Measurements from ENCODE around the gene HELZ2.

Gene HELZ2

DNA sequence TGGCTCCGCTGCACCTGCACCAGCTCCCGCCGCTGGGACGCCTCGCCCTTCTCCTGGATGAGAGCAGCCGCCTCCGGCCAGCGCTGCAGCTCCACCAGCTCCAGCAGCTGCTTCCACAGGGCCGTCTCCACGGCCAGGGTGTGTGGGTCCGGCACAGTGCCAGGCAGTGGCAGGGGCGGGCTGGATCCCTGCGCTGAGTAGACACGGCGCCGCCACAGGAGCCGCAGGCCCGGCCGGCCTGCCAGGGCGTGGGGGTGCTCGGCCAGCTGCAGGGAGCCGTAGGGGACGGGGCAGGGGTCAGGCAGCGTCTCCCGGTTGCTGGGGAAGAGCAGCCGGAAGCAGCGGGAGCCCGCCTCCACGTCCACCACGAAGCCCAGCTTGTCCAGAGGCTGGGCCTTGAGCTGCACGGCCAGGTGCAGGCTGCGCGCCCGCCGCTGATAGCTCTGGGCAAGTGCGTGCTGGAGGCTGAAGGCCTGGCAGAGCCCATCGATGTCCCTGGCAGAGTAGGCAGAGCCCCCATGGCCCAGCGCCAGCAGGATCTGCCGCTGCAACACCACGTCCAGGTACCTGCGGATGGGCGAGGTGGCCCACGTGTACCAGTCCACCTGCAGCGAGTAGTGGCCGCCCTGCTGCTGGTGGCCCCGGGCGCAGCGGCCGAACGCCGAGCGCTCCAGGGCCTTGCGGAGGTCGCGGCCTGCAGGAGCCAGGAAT lies 10.7 kb downstream of the HELZ2 start:
- DNase-seq: no peak

DNA sequence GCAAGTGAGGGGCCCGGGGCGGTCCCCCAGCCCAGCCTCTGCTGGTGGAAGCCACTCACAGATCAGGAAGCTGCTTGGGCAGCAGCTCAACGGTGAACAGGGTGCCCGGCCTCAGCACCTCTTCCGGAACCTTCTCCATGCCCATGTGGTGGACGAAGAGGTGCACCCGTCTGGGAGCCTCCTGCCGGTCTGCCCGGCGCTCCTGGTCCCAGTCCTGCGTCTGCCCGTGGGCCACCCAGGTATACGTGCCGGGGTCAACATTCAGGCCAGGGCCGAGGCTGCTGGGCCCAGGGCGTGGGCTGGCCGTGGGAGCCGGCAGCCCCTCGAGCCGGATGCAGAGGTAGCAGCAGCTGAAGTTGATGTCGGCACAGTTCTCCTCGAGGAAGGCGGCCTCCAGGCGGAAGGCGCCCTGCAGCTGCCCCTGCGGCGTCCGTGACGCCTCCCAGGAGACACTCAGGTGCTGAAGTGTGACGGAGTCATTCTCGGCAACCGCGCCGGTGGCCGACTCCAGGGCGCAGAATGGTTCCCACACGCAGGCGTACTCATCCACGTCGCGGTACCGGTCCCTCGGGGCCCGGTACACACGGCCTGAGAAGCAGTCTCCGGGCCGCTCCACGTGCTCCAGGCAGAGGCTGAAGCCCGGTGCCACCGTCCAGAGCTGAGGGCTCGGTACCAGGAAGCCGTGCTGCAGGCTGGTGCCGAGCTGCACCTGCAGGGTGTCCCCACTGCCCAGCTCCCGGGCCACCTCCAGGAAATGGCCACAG lies 11.4 kb downstream of the HELZ2 start:
- DNase-seq: no peak

GRCh38 chr20:63561624-63562396 lies 12.2 kb downstream of the HELZ2 start:
- no peak for DNase-seq

GRCh38 chr20:63560856-63561609 lies 13.0 kb downstream of the HELZ2 start:
- DNase-seq: no peak

DNA sequence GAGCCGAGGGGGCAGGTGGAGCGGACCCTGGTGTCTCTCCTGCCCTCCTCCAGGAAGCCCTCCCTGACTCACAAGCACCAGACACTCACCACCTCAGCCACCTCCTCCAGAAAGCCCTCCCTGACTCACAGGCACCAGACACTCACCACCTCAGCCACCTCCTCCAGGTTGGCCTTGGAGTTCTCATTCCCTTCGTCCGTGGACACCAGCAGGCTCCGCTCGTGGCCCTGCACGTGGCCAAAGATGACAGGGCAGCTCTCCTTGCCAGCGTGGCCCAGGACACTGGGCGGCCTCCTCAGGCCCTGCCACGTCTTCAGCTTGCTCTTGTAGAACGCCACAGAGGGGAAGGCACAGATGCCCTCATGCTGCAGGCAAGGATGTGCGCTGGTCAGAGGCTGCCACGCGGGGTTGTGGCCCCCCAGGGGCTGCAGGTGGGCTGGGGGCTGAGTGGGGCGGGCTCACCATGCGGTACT lies 13.7 kb downstream of the HELZ2 start:
- no peak for DNase-seq

DNA sequence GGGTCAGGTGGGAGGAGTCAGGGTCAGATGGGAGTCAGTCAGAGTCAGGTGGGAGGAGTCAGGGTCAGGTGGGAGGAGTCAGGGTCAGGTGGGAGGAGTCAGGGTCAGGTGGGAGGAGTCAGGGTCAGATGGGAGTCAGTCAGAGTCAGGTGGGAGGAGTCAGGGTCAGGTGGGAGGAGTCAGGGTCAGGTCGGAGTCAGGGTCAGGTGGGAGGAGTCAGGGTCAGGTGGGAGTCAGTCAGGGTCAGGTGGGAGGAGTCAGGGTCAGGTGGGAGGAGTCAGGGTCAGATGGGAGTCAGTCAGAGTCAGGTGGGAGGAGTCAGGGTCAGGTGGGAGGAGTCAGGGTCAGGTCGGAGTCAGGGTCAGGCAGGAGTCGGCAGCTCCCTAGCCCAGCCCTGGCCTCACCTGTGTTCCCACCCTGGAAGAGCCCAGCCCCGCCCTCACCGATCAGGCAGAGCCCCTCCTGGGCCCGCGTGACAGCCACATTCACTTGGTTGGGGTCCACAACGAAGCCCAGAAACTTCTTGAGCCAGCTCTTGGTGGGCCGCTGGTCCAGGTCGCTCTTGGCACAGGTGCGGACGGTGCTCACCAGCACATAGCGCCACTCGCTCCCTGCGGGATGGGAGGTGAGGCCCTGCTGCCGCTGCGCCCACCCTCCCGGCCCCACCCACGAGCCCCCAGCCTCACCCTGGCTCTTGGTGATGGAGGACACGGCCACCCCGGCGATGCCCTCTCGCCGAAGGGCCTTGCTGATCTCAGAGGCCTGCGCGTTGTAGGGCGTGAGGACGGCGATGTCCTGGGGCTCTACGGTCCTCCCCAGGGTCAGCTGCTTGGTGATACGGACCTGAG lies 14.3 kb downstream of the HELZ2 start:
- peak; percentile 78 for DNase-seq

GRCh38 chr20:63558804-63559484 lies 15.1 kb downstream of the HELZ2 start:
- DNase-seq: no peak

DNA sequence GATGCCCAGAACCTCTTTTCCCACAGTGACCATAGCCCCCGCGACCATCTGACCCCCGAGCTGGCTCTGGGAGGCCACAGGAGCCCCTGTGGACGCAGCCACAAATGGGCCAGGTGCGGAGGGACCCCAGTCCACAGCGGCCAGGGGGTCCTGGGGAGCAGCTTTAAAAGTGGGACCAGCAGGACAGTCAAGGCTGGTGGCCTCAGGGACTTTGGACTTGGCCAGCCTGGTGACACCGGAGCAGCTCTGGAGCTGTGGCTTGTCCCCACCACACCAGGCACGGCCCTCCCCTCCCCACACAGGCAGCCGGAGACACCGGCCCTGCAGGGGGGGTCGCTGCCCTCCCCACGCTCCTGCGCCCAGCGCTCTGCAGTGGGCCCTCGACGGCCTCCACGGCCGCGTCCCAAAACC lies 16.6 kb downstream of the HELZ2 start:
- no peak for DNase-seq

DNA sequence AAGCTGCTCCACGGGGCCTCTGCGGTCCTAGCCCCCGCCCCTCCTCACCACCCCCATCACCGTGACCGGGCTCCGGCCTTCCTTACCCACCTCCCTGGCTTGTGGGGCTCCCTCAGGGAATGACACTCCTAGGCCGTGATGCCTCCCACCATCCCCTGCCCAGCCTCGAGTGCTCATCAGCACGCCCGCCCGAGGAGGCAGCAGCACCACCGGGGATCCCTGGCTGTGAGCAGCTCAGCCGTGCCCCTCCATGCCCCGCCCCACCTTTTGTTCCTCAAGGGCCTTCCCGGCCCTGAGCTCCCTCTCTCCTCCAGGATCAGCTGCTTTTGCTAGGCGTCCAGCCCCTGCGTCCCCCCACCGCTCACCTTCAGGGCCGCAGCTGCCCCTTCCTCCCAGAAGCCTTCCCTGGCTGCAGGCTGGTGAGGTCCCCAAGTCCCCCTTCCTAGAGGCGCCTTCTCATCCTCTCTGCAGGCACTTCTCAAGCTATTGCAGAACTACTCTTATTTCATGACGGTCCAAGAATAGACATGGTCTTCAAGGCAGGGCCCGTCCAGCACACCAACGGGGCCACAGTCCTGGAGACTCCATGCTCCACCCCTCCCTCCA lies 17.1 kb downstream of the HELZ2 start:
- DNase-seq: no peak

DNA sequence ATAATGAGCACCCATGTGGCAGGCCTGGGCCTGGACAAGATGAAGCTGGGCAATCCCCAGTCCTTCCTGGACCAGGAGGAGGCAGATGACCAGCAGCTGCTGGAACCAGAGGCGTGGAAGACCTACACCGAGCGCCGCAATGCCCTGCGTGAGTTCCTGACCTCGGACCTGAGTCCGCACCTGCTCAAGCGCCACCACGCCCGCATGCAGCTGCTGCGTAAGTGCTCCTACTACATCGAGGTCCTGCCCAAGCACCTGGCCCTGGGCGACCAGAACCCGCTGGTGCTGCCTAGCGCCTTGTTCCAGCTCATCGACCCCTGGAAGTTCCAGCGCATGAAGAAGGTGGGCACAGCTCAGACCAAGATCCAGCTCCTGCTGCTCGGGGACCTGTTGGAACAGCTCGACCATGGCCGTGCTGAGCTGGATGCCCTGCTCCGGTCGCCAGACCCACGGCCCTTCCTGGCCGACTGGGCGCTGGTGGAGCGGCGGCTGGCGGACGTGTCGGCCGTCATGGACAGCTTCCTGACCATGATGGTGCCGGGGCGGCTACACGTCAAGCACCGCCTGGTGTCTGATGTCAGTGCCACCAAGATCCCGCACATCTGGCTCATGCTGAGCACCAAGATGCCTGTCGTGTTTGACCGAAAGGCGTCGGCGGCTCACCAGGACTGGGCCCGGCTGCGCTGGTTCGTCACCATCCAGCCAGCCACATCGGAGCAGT lies 18.2 kb downstream of the HELZ2 start:
- no peak for DNase-seq

- DNase-seq: no peak
These were observed 19.4 kb downstream of the HELZ2 start for GRCh38 chr20:63554361-63555278.

- peak; percentile 84 for DNase-seq
These were observed 20.1 kb downstream of the HELZ2 start, which contains the start of gene FNDC11 for GRCh38 chr20:63553933-63554290. Gene FNDC11, plus strand, starts transcription at chr20:63554159. Its CDS starts 1,505 bp downstream, at chr20:63555664.

- peak; percentile 96 for DNase-seq
These were observed 20.6 kb downstream of the HELZ2 start for GRCh38 chr20:63553251-63553932.

- peak; percentile 81 for DNase-seq
These were observed 21.4 kb downstream of the HELZ2 start for GRCh38 chr20:63552481-63553249.

- no peak for DNase-seq
These were observed 23.0 kb downstream of the HELZ2 start for GRCh38 chr20:63551068-63551467.

DNA sequence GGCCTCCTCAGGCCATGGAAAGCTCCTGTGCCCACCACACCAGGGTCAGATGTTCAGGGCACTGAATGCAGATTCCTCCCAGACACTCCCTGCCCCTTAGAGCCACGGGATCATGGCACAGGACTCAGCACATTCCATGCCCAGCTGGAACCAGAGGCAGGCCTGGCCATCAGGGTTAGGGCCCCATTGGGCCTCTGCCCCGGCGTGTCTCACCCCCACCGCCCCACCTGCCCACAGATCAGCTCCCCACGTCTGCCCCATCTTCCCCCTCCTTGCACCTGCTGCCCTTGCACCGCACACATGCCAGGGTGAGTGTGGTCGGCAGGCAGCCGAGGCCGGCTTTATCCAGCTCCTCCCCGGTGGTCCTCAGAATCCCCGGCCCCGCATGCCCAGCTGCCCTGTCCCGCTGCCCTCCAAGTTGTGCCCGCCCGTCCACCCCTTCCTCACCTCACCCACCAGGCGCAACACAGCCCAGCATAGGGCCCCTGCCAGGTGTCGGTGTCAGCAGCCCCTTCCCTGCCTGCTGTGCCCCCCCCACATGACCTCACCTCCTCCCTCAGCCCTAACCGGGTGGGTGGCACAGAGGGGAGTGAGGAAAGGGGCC lies 24.3 kb downstream of the HELZ2 start:
- no peak for DNase-seq

- no peak for DNase-seq
These were observed 25.0 kb downstream of the HELZ2 start for GRCh38 chr20:63549019-63549418.

All from activated effector memory CD4-positive, alpha-beta T cell treated with anti-CD3 and anti-CD28 coated beads, Interleukin-2, amount 50 U/mL, for 16 hours (primary cell).